HG03439 (cell line): Measurements from ENCODE around the gene TNS1.

ENCODE experiments used
- ATAC-seq: cut with Tn5 transposase; IDR thresholded peaks from one replicate; pipeline ENCODE4 v1.9.1; 2021; ENCODE audit warnings: mild to moderate bottlenecking, moderate library complexity; ENCODE audit not compliant: unreplicated experiment

The TNS1 gene

GRCh38 chr2:218017211-218018053 lies 14.6 kb upstream of the TNS1 start:
- ATAC-seq: no peak

GRCh38 chr2:218016810-218017209 lies 14.0 kb upstream of the TNS1 start:
- no peak for ATAC-seq

GRCh38 chr2:218015586-218016521 lies 13.1 kb upstream of the TNS1 start:
- no peak for ATAC-seq

DNA sequence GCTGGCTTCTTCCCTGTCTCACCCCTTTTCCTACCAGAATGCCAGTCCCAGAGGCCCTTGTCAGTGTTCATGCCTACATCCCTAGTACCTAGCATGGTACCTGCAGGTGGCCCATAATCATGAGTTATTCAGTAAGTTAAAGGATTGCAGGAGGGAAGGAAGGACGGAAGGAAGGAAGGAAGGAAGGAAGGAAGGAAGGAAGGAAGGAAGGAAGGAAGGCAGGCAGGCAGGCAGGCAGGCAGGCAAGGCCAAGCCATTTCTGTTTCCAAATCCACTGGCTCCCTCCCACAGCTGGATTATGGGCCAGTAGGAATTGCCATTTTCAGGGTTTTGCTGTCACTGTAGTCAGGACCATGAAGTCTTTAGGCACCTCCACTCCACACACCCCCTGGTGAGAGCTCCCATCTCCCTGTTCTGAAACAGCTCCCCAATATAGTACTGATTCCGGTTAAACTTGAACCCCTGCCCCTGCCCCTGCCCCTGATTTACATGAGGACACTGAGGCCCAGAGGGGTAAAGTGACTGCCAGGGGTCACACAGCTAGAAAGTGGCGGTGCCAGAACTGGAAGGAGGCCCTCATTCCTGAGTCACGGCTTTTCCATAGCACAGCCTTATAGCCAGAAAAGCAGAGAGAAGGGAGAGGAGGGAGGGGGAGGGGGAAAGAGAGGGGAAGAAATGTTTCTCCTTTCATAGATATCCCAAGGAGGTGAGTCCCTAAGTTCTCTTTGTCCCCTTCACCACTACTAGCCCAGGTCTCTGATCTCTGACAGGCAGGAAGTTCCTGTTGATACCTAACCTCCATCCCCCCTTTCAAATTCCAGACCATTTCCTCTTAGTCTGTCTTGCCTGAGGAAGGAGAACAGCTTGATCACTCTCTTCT lies 12.2 kb upstream of the TNS1 start:
- no peak for ATAC-seq

DNA sequence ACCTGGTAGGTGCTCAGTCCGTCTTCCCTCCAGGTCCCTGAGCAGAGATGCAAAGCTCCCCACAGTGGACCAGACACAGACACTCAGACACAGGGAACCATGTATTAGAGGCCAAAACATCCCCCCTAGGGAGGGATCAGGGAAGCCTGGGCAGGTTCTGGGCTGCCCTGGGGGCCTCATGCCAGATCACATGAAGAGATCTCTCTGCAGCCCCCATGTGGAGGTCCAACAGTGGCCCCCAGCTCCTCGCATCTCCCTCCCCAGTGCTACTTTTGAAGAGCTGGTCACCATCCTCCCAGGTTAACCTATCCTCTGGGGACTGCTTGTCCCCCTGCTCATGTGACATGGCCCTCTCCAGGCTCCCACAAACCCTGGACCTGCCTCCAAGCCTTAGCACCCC lies 10.5 kb upstream of the TNS1 start:
- no peak for ATAC-seq

- no peak for ATAC-seq
Observed at GRCh38 chr2:218012284-218012683, 9.5 kb upstream of the TNS1 start.

- no peak for ATAC-seq
Observed at GRCh38 chr2:218011653-218012040, 8.9 kb upstream of the TNS1 start.

GRCh38 chr2:218010984-218011652 lies 8.3 kb upstream of the TNS1 start:
- no peak for ATAC-seq

DNA sequence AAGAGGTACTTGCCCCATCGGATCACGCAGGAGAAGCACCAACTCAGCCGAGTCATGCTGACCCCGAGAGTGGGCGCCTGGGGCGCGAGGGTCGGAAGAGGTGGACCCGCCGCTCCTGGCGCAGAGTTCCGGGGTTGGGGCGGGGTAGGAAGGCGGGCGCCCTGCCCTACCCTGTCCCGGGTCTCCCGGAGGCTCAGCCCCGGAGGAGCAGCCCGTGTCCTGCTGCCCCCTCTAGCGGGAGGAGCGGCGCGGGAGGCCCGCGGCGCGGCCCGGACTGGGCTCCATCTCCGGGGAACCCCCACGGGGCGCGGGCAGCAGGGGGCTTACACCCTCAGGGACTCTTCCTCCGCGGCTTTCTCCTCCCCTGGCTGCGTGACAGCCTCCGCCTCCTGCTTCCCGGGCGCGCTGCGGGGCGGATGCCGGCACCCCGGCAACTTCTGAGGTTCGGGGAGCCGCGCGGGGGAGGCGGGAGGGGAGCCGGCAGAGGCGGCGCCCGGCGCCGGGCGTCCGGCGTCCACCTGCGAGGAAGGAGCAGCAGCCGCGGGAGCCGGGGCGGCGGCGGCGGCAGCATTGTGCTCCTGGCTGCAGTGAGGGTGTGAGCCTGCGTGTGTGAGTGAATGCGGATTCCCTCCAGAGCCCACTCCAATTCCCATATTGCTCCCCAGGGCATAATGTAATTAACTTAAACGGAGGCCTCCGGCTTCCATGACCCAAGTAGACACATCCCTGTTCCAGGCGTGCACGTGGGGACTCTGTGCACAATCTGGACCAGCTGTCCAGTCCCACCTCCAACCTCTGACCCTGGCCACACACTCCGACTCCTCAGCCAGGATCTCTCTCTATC lies 7.6 kb upstream of the TNS1 start:
- no peak for ATAC-seq

DNA sequence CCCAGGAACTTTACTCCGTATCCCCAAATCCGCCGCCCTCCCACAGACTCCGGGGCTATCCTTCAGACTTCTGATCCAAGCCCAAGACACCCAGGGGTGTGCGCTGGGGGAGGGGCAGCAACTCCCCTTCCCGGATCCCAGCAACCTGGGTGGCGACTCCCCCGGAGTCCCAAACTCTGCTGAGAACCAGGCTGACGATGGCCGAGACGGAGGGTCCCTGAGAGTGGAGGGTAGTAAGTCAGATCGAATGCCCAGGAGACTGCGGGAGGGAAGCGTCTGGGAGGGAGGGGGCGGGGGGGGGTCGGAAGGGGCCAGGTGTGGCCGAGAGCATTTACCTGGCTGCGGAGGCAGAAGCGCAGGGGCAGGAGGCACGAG lies 7.0 kb upstream of the TNS1 start:
- no peak for ATAC-seq

- no peak for ATAC-seq
Observed at GRCh38 chr2:218009231-218009630, 6.4 kb upstream of the TNS1 start.

DNA sequence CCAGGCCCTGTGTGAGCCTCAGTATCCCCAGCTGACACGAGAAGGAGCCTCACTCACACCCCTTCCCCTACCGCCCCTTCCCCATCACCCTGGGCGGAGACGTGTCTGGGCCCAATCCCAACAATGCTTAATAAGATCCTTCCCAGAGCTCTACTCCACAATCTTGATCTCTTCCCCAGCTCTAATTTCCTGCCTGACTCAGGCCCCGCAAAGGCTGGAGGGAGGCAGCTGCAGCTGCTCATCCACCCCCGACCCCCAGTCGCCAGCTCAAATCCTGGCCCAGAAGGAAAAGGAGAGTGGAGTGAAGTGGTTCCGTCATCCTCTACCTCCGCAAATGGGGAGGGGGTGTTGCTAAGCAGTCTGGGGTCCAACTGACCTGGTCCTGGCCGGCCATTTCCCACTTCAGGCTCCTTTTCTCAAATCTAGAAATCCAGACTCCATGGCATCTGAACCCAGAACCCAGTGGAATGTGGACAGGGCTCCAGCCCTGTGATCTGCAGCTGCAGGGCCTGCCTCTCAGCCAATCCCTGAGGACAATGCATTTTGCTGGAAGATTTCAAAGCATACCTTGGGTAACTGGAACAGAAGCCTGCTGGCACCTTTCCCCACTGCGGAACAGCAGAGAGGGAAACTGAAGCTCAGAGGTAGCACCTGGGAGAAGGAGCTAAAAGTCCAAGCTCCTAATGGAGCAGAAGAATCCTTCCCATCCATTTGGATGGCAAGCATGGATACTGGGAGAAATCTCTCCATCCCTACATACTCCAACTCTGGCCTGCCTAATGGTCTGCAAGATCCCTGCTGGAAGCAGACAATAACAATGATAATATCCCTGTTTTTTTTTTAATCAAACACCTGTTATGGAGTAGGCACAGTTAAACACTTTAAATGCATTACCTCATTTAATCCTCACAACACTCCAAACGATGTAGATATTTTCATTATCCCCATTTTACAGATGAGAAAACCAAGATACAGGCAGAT lies 5.6 kb upstream of the TNS1 start:
- ATAC-seq: no peak

DNA sequence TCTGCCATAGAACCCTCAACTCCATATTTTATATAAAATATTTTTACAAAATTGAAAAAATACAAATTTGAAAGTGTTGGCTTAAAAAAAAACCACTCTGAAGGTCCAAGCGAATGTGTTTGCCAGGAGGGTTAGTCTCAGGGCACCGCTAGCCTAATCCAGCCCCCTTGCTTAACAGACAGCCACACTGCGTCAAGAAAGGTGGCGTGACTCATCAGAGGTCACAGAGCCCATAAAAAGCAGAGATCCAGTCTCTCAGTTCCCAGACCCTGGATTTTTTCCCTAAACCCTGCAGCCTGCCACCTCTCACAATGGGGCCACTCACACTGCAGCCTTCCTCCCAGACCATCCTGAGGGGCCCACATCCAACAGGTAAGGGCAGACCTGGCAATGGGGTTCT lies 3.9 kb upstream of the TNS1 start:
- ATAC-seq: no peak

DNA sequence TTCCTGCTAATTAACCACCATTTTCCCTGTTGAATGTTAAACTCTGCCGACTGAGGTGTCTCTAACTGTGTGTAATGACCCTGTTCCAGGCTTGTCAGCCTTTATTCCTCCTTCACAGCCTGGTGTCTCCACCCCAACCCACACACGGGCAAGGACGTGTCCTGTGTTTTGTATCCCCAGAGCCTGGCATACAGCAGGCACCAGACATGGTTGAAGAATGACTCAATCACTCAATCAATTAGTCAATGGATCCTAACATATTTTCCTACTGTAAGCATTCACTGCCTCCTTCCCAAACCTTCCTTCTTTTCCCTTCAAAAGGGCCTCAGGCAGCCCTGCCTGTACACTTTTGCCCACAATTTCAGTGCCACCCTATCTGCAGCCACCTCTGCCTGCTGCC lies 2.7 kb upstream of the TNS1 start:
- no peak for ATAC-seq

GRCh38 chr2:218005028-218005427 lies 2.2 kb upstream of the TNS1 start:
- ATAC-seq: no peak

GRCh38 chr2:218003981-218004419 lies 1.2 kb upstream of the TNS1 start:
- no peak for ATAC-seq

DNA sequence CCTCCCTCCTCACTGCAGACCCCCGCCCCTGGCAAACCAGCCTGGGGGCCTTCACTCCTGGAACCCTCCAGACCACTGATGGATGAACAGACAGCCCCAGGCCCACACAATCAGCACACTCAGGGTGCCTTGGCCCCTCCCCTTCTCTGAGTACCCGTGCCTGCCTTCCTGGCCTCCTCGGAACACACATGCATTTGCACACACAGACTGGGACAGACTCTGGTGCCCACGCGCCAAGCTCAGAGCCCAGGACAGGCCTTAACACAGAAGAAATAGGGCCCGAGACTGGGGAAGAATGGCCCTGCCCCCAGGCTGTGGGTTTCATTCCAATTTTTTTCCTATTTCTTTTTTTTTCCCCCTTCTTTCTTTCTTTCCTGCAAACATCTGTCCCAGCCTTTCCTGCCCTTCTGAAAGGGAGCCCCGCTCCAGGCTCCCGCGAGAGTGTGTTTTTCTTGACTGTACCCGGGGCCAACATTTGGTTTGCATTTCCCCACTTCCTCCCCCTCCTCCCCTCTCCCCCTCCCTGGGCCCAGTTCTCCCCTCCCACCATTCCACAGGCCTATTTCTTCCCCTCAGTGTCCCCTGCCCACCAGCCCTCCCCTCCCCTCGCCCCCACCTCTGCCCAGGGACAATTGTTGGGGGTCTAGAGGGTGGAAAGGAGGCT lies 618 bp upstream of the TNS1 start:
- no peak for ATAC-seq
